GM12891 (cell line): Measurements from ENCODE around the gene TTC9B.
"Not testable (repeated sequence)": the region's sequence is repeated elsewhere in the genome, so short reads cannot be mapped to it uniquely, and the experiment has no call there.

Experiments used
- DNase-seq: peaks from one replicate; pipeline ENCODE4 v3.0.0; 2011; ENCODE audit warnings: low spot score; ENCODE audit not compliant: insufficient read length
- FAIRE-seq: peaks from 2 replicates; lab custom pipeline; 2011; peaks lifted over from hg19 to GRCh38; lab: Jason Lieb, UNC
- PAX5 ChIP-seq: IDR thresholded peaks from 2 replicates; pipeline ENCODE4 v1.6.1; 2011; ENCODE audit warnings: low read length, moderate library complexity, mild to moderate bottlenecking; ENCODE audit not compliant: insufficient read depth, severe bottlenecking
- POLR2A ChIP-seq: IDR thresholded peaks from 2 replicates; pipeline ENCODE4 v1.6.1; 2011; ENCODE audit warnings: low read depth, low read length, control low read depth
- POLR2AphosphoS5 ChIP-seq: IDR thresholded peaks from 2 replicates; pipeline ENCODE4 v1.6.1; 2011; ENCODE audit warnings: low read depth, low read length, control low read depth
- POU2F2 ChIP-seq: IDR thresholded peaks from 2 replicates; pipeline ENCODE4 v1.6.1; 2011; ENCODE audit warnings: low read depth, mild to moderate bottlenecking, control low read depth, low read length, moderate library complexity
- SPI1 ChIP-seq: IDR thresholded peaks from 2 replicates; pipeline ENCODE4 v1.6.1; 2011; ENCODE audit warnings: low read depth, low read length, control low read depth
- TAF1 ChIP-seq: IDR thresholded peaks from 2 replicates; pipeline ENCODE4 v1.6.1; 2011; ENCODE audit warnings: low read depth, low read length, control low read depth

Gene TTC9B

GRCh38 chr19:40224342-40225150, 6.4 kb upstream of the TTC9B start:
- TF ChIP-seq POLR2A (no peak), TAF1 (no peak), PAX5 (no peak), POLR2AphosphoS5 (no peak), SPI1 (no peak), POU2F2 (no peak)
- FAIRE-seq (no peak), DNase-seq (no peak)

GRCh38 chr19:40223135-40223822, 5.1 kb upstream of the TTC9B start:
- DNase-seq, result no peak
- no peak for FAIRE-seq
- no peak for TF ChIP-seq PAX5
- no peak for TF ChIP-seq TAF1
- TF ChIP-seq POU2F2, result no peak
- no peak for TF ChIP-seq POLR2AphosphoS5
- TF ChIP-seq SPI1, result no peak
- no peak for TF ChIP-seq POLR2A

- DNase-seq (peak; percentile 92), FAIRE-seq (peak; percentile 71)
- TF ChIP-seq POU2F2, result peak; percentile 98
- no peak for TF ChIP-seq POLR2A
- no peak for TF ChIP-seq PAX5
- no peak for TF ChIP-seq POLR2AphosphoS5
- peak; percentile 79 for TF ChIP-seq SPI1
- TF ChIP-seq TAF1, result no peak
Observed at GRCh38 chr19:40221858-40222619, 3.9 kb upstream of the TTC9B start.

- FAIRE-seq, result no peak
Observed at GRCh38 chr19:40220674-40221073, 2.5 kb upstream of the TTC9B start.

GRCh38 chr19:40219721-40220276, 1.6 kb upstream of the TTC9B start:
- DNase-seq (no peak), FAIRE-seq (no peak)
- no peak for TF ChIP-seq TAF1
- no peak for TF ChIP-seq POU2F2
- no peak for TF ChIP-seq POLR2A
- TF ChIP-seq SPI1, result no peak
- TF ChIP-seq POLR2AphosphoS5, result no peak
- TF ChIP-seq PAX5, result no peak

More at GRCh38 chr19:40220674-40221073, 2.5 kb upstream of the TTC9B start:
- TF ChIP-seq TAF1 (no peak), POLR2A (no peak), POLR2AphosphoS5 (no peak), PAX5 (no peak)
- no peak for DNase-seq

- DNase-seq, FAIRE-seq: not testable (repeated sequence)
Observed at GRCh38 chr19:40219029-40219428, 845 bp upstream of the TTC9B start.

- no peak for FAIRE-seq
- no peak for DNase-seq
- TF ChIP-seq POLR2A (no peak), TAF1 (no peak), POU2F2 (no peak), SPI1 (no peak), PAX5 (no peak), POLR2AphosphoS5 (no peak)
Observed at GRCh38 chr19:40217027-40217810, 965 bp downstream of the TTC9B start.

- FAIRE-seq, result peak; percentile 31
- TF ChIP-seq POU2F2 (no peak), SPI1 (no peak), POLR2AphosphoS5 (no peak), POLR2A (no peak), PAX5 (no peak), TAF1 (no peak)
- no peak for DNase-seq
Observed at GRCh38 chr19:40216777-40217026, 1.5 kb downstream of the TTC9B start.

GRCh38 chr19:40216013-40216776, 2.0 kb downstream of the TTC9B start:
- TF ChIP-seq POLR2AphosphoS5, result no peak
- TF ChIP-seq TAF1, result no peak
- TF ChIP-seq SPI1, result no peak
- no peak for TF ChIP-seq POLR2A
- no peak for TF ChIP-seq PAX5
- no peak for TF ChIP-seq POU2F2
- FAIRE-seq (no peak), DNase-seq (no peak)
